NB4 (cell line): Measurements from ENCODE around the gene PEMT.

ENCODE experiments used
- DNase-seq: peaks from one replicate; pipeline ENCODE4 v3.0.0; 2010; ENCODE audit warnings: low read depth
- H3K4me3 ChIP-seq: one replicate; pipeline ENCODE4 v1.5.1; 2011; ENCODE audit warnings: mild to moderate bottlenecking, low read depth, low read length, moderate library complexity
- CTCF ChIP-seq: IDR thresholded peaks from one replicate; pipeline ENCODE4 v1.5.1; 2012; ENCODE audit warnings: low read depth, low read length
- MAX ChIP-seq: IDR thresholded peaks from 2 replicates; pipeline ENCODE4 v1.6.1; 2011; ENCODE audit warnings: low read depth, low read length
- MYC ChIP-seq: IDR thresholded peaks from 2 replicates; pipeline ENCODE4 v1.6.1; 2011; ENCODE audit warnings: low read depth, low read length
- POLR2A ChIP-seq: IDR thresholded peaks from 2 replicates; pipeline ENCODE4 v1.6.1; 2011; ENCODE audit warnings: mild to moderate bottlenecking; ENCODE audit not compliant: insufficient read length; ENCODE audit errors: extremely low read depth

The PEMT gene

GRCh38 chr17:17505610-17506171 is 85.8 kb downstream of the PEMT start:
- TF ChIP-seq POLR2A: no peak
- no peak for TF ChIP-seq MYC
- no peak for TF ChIP-seq MAX
- no peak for TF ChIP-seq CTCF
- H3K4me3 ChIP-seq: no peak overlapping the region
- no peak for DNase-seq

- TF ChIP-seq CTCF (no peak), MAX (no peak), POLR2A (no peak), MYC (no peak)
- no peak overlapping the region for H3K4me3 ChIP-seq
- no peak for DNase-seq
These were observed 86.4 kb downstream of the PEMT start for GRCh38 chr17:17505151-17505550.

- TF ChIP-seq CTCF: no peak
- TF ChIP-seq MYC: no peak
- TF ChIP-seq MAX: no peak
- TF ChIP-seq POLR2A: no peak
- H3K4me3 ChIP-seq: no peak overlapping the region
These were observed 87.0 kb downstream of the PEMT start for GRCh38 chr17:17504341-17505140.

GRCh38 chr17:17503566-17504130 is 87.9 kb downstream of the PEMT start:
- DNase-seq: no peak
- TF ChIP-seq MYC (no peak), CTCF (no peak), POLR2A (no peak), MAX (no peak)
- no peak overlapping the region for H3K4me3 ChIP-seq

More at GRCh38 chr17:17504341-17505140, 87.0 kb downstream of the PEMT start:
- DNase-seq: no peak

GRCh38 chr17:17502741-17503565 is 88.6 kb downstream of the PEMT start:
- no peak overlapping the region for H3K4me3 ChIP-seq
- no peak for TF ChIP-seq CTCF
- no peak for TF ChIP-seq POLR2A
- TF ChIP-seq MAX: no peak
- DNase-seq: no peak
